ENCODE results near the gene GRIP1.

Gene GRIP1

GRCh38 chr12:66638666-66639065 lies 40.2 kb downstream of the GRIP1 start:
- no peak for ATAC-seq

GRCh38 chr12:66637699-66638301 lies 41.1 kb downstream of the GRIP1 start:
- ATAC-seq, result no peak

- no peak for ATAC-seq
Observed at GRCh38 chr12:66636771-66637170, 42.1 kb downstream of the GRIP1 start.

DNA sequence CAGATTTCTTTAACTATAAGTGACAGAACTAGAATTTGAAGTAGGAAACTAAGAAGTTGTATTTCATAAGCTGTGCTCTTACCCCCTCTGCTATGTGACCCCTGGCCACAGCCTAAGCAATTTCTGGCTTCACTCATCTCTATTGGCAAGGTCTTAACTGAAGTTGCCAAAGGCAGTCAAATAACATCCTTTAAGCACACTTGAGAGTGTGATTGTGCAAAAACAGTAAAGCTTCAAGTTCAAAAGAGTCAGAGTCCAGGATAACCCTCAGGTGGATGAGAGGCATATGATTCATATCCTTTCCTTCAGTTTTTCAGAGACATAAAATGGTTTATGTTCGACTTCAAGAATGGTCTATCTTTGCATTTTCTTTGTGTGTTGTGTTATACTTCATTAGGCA lies 45.2 kb downstream of the GRIP1 start:
- no peak for ATAC-seq

GRCh38 chr12:66629138-66629870 lies 49.6 kb downstream of the GRIP1 start:
- ATAC-seq, result no peak

GRCh38 chr12:66627988-66628317 lies 50.9 kb downstream of the GRIP1 start:
- no peak for ATAC-seq

DNA sequence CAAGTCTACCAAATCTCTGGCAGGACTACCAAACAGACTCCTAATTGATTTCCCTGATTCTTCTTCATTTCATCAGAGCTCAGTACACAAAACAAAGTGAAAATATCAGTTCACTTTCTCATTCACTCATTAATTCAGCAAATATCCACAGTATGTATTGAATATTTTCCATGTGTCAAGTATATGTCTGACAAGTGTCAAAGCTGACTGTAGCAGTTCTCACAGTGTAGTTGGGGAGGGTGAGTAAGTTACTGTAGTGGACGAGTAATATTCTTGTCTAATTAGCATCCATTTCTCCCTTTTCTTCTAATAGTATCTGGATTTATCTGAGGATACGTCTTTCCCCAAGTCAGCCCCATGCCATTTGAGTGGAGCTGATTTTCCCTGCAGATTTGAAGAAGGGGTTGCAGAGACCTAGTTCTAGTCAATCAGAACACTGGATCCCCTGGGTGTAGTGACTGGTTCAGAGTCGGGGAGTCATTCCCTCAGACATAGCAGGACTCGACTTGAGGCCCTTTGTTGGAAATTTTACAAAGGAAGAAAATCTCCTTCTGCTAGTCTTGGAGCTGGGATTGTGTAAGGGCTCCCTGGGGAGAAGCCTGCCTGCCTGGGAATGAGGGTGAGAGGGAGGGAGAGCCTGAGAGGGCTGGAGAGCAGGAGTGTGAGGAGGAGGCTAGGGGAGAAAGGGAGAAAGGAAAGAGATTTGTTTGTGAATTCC lies 51.4 kb downstream of the GRIP1 start:
- no peak for ATAC-seq

DNA sequence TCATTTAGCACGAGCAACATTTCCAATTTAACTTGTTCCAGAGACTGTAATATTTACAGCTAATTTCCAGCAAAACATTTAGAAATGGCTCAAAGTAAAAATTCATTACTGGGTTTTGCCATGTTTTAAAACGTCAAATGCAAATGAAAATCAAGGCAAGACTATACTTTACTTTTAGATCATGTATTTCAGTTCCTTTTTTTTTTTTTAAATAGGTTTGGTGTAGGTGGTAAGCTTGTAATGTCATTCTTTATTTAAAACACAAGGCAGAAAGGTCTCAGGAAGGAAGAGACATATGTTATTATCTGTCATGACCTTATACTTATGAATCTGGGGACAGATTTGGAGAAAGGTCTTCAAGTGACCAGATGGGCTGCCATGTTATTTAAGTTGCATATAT lies 54.1 kb downstream of the GRIP1 start:
- ATAC-seq, result no peak

DNA sequence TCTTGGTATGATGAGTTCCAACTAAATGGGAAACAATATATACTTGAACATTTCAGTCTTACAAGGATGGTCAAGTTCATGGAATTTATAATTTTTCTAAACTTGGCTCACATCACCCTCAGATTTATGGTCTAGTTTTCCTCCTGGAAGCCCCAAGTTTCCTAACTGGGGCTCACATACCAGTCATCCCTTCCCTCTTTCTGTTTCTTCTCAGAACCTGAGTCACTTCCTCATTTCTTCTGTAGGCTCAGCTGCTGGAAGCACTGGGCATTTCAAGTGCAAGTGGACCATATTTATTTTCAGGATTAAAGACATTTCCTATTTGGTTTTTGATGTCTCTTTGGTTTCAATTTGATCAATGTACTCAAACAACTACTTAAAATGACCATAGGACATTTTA lies 55.4 kb downstream of the GRIP1 start:
- no peak for ATAC-seq

DNA sequence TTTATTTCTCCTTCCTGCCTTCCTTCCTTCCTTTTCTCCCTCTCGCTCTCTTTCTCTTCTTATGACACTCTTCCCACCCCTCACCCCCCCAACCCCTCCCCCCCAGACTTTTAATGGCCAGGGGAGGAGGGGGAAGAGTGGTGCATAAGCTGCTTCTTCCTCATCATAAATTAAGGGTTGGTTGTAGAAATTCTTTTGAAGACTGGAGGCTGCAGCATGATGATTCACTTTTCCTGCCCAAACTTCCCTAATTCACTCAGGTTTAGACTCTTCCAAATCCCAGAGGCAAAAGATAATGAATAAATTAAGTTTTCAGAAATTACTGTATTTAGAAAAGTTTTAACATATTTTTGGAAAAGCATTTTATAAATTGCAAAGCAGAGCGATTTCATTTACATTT lies 58.2 kb downstream of the GRIP1 start:
- no peak for ATAC-seq

DNA sequence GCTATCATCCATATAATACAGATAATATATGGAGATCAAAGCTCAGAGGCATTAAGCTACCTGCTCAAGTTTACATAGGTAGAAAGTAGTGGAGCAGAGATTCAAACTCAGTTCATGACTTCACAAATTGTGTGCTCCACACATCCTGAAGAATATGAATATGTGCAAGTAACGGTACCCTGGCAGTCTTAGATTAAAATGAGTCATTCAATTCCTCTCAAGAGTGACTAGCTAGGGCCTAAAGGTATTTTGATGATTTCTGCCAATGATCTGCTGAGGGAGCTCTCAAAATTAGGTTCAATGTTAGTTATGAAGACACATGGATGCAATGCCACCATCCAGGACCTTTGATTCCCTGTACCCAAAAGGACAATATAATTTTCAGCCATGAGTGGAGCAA lies 58.9 kb downstream of the GRIP1 start:
- ATAC-seq, result no peak

- ATAC-seq, result no peak
Observed at GRCh38 chr12:66617991-66618390, 60.9 kb downstream of the GRIP1 start.

GRCh38 chr12:66612090-66612775 lies 66.6 kb downstream of the GRIP1 start:
- no peak for ATAC-seq

- no peak for ATAC-seq
Observed at GRCh38 chr12:66607147-66607546, 71.7 kb downstream of the GRIP1 start.

- no peak for ATAC-seq
Observed at GRCh38 chr12:66605293-66605692, 73.6 kb downstream of the GRIP1 start.

DNA sequence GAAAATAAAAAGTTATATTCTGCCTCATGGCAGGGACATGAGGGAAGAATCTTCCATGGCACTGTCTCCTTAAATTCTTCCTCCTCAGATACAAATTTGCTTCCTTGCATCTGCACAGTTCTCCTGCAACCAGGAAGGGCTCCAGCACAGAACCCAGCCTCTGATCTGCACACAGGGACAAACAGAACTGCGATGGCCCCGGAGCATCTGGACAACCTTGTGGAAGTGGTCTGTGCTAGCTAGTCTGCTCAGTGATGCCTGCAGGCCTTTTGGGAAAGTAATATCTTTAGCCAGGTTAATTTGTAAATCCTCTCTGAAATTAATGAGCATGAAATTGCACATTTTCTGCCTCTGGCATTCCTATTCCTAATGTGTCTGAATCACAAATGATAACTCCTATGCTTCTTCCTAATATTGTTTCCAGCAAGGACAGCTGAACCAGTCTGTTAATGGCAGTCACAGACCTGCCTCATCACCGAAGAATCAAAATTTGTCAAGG lies 74.8 kb downstream of the GRIP1 start:
- no peak for ATAC-seq

GRCh38 chr12:66603461-66603860 lies 75.4 kb downstream of the GRIP1 start:
- no peak for ATAC-seq

DNA sequence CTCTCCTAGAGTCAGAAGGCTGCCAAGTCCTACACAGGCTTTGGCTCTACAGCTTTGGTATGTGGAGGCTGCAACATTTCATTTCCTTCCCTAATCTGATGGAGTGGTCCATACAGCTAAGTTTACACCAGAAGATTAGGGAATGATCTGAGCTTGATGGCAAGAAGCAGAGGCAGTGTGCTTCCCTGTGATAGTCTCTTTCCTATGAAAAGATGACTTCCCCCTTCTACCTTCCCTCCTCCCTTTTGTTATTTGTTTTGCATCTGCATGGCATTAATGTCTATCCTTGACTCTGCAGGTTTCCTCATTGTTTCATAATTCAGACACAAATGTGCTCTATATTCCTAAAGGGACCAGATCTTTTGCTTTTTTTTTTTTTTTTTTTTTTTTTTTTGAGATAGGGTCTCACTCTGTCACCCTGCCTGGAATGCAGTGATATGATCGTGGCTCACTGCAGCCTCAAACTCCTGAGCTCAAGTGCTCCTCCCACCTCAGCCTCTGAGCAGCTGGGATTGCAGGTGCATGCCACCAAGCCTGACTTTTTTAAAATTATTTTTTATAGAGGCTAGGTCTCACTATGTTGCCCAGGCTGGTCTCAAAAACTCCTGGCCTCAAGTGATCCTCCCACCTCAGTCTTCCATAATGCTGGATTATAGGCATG lies 76.3 kb downstream of the GRIP1 start:
- ATAC-seq, result no peak

GRCh38 chr12:66600903-66601302 lies 78.0 kb downstream of the GRIP1 start:
- ATAC-seq, result no peak

GRCh38 chr12:66599816-66600215 lies 79.1 kb downstream of the GRIP1 start:
- ATAC-seq, result no peak

DNA sequence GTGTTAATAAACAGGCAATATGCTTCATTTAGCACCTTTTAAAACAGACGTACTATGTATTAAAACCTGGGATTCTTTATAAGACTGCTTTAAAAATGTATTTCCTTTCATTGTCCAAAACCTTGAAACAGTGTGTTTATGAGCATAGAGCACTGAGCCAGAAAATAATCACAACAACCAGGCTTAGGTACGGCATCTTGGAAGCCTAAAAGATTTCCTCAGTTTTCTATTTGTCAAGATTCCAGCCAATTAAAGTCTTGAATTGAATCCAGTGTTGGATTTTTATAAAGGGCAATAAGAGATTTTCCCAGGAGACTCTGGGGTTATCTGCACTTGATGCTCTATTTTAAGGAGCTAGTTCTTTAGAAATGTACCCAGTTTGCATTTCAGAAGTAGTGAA lies 80.3 kb downstream of the GRIP1 start:
- no peak for ATAC-seq

DNA sequence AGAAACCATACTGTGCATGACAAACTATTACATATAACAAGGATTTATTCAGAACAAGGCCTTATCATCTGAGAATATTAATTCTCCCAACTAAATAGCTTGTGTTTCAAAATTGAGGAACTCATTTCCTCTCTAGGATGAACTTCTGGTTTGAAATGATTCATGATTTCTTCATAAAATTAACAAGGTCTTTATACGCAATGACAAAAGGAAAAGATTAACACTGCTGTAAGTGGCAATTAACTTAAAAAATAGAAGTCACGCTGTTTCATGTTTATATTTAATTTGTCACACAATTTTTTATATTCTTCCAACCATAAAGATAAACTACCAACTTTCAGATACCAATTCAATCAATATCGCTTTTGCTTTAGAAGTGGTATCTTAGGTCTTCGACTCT lies 80.8 kb downstream of the GRIP1 start:
- ATAC-seq, result no peak

DNA sequence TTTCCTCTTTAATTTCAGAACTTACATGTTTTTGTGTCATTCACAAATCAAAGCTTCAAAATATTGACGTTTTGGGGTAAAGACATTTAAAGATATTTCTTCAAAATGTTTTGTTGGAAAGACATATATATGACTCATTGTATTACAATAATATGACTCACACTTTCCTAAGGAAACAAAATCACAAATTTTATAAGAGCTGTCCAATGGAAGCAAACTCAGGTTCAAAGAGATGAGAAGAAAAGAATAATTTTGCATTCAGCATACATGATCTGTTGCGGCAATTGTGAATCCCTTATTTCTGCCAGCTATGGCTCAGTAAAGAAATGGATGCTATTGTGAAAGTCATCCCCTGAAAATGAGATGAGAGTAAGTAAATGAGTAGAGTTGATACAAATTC lies 82.7 kb downstream of the GRIP1 start:
- no peak for ATAC-seq

All from activated CD4-positive, CD25-positive, alpha-beta regulatory T cell treated with anti-CD3 and anti-CD28 coated beads, Interleukin-2, amount 50 U/mL, for 24 hours (primary cell).